Activated CD8-positive, alpha-beta memory T cell treated with anti-CD3 and anti-CD28 coated beads for 1 hour (primary cell): ENCODE results near the gene RINT1.
"Not testable (repeated sequence)": the region's sequence is repeated elsewhere in the genome, so short reads cannot be mapped to it uniquely, and the experiment has no call there.

Source experiments
- DNase-seq, 2 donors: peaks; one replicate each; pipeline ENCODE4 v3.0.0-alpha.2; 2020; ENCODE audit warnings: low read depth in 1 of 2; ENCODE audit errors: extremely low read depth in 1 of 2

RINT1 gene

DNA sequence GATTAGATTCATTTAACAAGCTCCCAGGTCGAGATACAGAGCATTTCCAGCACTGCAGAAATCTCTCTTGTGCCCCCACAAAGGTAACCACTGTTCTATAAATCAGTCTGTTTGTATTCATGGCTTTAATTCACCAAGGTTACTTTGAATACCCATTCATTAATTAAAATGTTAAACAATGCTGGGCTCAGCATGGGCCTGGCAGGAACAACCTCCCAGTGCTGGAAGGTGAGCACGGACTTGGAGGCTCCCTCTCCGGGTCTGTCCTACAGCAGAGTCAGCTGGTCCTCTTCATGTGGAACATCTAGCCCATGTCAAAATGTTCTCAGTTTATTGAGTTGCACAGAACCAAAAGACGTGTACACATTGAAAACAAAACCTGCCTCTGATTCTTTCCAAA lies 64.9 kb downstream of the RINT1 start:
- DNase-seq = no peak

DNA sequence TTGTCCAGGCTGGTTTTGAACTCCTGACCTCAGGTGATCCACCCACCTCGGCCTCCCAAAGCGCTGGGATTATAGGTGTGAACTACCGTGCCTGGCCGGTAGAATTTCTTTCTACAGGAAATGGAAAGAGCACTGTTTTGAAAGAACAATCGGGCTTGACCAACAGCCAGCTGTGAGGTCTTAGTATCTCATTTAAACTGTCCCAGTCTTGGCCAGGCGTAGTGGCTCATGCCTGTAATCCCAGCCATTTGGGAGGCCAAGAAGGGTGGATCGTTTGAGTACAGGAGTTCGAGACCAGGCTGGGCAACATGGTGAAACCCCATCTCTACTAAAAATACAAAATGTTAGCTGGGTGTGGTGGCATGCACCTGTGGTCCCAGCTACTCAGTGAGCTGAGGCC lies 67.1 kb downstream of the RINT1 start:
- not testable (repeated sequence) for DNase-seq

DNA sequence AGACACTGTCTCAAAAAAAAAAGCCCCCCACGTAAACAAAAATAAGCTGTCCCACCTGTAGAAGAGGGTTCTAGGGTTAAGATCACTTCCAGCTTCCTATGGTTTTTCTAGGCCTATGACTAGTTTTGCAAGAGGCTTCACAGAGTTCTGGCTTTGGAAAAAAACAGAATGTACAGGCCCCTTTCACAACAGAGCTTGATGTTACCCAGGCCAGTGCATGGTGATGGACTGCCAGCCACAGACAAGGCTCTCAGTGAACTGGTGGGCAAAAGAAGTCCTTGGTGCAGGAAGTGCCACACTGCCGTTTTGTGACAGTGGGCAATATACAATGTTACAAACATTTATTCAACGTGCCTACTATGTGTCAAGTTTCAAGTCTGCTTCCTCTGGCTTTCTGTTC lies 67.5 kb downstream of the RINT1 start:
- DNase-seq = no peak

DNA sequence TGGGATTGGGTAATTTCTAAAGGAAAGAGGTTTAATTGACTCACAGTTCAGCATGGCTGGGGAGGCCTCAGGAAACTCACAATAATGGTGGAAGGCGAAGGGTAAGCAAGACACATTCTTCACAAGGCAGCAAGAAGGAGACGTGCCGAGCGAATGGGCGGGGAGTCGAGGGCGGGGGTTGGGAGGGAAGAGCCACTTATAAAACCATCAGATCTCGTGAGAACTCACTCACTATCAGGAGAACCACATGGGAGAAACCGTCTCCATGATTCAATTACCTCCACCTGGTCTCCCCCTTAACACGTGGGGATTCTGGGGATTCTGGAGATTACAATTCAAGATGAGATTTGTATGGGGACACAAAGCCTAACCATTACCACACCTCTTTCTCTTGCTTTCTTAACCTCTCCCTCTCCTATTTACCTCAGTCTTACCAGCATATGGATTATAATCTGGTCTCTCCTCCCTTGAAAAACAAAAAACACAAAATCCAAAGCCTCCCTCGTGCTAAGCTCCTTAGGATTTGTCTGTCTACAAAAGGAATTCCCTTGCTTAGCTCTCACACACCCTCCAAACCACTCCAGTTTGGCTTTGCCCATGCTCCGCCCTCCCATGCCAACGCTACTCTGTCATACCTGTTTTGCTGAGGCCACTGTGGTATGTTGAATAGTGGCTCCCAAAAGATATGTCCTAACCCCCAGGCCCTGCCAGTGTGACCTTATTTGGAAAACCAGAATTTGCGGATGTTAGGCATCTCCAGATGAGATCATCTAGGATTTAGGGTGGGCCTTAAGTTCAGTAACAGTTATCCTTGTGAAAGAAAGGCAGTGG lies 68.9 kb downstream of the RINT1 start:
- DNase-seq = no peak

DNA sequence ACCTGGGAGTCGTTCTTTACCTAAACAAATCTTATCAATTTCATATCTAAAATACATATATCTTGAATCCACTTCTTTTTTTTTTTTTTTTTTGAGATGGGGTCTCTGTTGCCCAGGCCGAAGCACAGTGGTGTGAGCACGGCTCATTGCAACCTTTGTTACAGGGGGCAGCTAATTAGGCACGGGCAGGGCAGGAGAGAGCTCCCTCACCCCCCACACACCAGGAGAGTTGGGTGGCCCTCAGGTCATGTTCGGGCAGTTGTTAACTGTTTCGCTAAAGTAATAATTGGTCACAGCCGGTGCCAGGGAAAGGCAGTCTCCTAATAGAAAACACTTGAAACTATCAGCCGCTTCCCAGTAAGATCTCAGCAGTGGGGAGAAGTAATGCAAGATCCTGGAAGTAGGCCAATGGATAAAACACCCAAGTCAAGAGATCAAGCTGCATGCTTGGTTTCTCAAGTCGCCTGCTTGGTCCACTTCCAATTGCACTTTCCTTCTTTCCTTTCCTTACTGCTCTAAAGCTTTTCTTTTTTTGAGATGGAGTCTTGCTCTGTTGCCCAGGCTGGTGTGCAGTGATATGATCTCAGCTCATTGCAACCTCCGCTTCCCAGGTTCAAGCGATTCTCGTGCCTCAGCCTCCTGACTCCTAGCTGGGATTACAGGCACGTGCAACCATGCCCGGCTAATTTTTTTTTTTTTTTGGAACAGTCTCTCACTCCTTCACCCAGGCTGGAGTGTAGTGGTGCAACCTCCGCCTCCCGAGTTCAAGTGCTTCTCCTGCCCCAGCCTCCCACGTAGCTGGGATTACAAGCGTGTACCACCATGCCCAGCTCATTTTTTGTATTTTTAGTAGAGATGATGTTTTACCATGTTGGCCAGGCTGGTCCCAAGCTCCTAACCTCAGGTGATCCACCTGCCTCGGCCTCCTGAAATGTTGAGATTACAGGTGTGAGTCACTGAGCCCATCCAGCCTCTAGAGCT lies 70.6 kb downstream of the RINT1 start:
- DNase-seq = no peak

DNA sequence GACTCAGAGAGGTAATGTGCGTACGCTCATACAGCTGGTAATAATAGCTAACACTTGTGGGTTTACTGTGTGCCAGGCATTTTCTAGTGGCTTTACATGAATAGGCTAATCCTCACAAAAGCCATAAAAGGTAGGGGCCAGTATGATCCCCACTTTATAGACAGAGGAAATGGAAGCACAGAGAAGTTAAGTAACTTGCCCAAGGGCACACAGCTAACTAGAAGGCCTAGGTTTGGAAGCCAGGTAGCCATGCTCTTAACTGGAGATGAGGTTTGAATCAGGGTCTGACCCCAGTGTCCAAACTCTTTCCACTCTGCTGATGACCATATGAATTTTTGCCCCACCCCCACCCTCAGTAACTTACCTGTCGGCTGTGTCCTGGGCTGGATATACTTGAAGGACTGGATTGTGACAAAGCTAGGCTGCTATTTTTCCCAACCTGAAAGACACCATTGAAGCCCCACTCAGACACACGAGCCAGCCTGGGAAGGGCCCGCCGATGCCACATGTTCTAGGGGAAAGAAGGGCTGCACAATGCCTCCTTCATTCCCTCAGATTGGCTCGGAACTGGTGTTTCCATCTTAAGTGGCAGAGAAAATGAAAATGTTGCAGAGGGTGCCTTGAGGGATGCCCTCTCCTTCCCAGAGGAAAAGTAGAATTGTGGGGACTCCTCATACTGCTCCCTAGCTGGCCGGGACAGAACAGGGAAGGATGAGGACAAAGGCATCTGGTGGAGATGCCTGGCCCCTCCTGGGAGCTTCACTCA lies 78.3 kb downstream of the RINT1 start:
- no peak for DNase-seq

DNA sequence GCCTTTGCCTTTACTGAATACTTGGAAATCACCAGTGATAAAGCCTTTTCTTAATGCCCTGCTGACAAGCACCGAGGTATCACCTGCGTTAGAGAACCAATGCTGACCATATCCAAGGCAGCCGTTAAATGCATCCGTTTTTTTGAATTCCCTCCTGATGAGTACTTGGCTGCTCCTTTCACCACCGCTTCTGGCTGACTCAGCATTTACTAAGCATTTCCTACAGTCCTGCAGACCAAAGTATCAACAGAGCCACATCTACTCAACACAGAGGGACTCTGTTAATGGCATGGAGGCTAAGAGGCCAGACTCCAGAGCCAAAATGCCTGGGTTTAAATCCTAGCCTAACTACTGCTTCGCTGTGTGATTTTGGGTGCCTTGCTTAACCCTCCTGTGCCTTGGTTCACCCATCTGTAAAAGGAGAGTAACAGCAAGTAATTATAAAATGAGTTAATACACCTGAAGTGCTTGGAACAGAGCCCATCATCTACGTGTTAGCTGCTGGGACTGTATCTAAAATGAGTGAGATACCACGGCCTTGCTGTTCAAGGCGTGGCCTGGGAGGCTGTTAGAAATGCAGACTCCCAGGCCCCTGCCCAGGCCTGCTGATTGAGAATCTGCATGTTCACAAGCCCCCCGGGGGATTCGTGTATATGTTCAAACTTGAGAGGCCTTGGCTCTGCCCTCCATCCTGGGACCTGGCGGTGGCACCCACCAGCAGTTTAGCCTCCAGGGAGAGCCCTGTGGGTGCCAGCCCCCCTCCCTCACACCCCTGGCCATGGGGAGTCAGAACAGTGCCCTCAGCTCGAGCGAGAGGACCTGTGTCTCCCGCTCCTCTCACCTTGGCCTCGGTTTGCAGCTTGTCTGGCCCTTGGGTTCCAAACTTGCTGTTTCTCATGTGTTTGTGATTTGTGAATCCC lies 80.1 kb downstream of the RINT1 start:
- DNase-seq = no peak

DNA sequence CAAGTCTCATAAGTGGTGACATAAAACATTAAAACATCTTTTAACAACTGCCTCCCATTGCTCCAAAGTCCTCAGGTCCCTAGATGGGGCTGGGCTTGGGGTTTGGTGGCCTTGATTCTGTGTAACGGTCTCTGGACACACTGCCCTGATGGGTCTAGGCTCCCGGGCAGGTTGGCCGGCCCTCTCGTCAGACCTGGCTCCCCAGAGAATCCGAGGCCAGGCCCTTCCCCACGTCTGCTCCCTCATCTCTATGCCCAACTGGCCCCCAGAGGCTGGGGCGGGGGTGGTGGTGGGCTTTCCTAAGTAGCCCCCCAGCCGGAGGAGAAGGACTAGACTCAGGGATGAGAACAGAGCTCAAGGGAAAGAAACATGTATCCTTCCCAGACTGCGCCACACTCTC lies 80.8 kb downstream of the RINT1 start:
- DNase-seq = no peak

DNA sequence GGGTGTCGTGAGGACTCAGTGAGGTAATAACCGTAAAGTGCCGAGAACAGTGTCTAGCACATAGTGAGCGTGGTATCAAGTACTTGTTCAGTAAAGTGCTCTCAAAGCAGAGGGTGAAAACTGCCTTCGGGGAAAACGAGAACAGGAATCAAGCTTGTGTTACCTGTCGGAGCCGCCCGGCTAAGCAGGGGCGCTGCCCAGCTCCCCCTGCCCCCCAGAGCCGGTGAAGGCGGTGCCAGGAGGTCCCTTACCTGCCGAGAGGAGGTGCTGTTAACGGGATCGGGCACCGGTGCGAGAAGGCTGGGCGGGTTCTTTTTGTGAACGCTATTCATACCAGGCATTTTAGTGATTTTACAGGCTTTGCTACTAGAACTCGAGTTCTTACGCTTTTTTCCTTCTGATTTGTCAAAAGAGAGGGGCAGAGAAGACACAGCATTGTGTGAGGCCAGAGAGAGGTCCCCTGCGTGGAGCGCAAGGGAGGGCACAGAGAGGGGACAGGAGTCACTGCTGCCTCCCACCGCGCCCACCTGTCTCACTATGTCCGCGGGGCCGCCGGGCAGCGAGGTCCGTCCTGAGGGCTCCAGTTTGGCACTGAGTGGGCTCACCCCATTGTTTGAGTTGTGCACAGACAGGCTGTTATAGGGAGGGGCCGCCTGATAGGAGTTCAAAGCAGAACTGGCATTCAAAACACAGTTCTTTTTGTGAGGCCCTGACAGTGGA lies 81.8 kb downstream of the RINT1 start:
- no peak for DNase-seq

DNA sequence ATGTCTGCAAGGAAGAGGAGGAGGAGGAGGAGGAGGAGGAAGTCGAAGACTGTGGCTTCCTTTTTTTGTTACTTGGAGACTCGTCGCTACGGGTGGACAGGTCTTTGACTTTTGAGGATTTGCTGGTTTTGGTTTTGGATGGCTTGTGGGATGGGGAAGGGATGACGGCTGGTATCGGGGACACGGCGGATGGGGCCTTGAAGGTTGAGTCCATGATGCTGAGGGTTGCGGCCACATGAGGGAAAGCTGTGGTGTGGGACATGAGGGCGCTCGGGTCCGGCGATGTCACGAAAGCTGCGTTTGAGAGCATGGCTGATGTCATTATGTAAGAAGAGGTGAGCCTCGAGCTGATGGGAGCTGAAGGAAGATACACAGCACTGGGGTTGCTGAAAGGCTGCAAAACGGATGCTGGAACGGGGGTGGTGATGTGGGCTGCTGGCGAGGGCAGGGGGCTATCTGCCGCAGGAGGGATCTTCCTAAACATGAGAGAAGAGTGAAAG lies 82.4 kb downstream of the RINT1 start:
- no peak for DNase-seq
